Fibroblast of lung (primary cell): ENCODE data around the gene C3orf85. TPM values are rescaled to one million over a fixed set of nuclear protein-coding genes. Genes with fewer than 3 reads are reported as not detected.

Experiments used
- DNase-seq, 2 donors: peaks; one replicate each; pipeline versions ENCODE4 v3.0.0 to v3.0.0-alpha.2; 2010; ENCODE audit warnings: low read depth in 2 of 2
- H2AFZ ChIP-seq: 2 replicates; pipeline ENCODE4 v1.5.1; 2012; ENCODE audit warnings: low read length, control low read depth, inconsistent platforms
- H3K27ac ChIP-seq: 2 replicates; pipeline ENCODE4 v1.5.1; 2011; ENCODE audit warnings: low read length, control low read depth; ENCODE audit not compliant: insufficient read depth
- H3K27me3 ChIP-seq: 2 replicates; pipeline ENCODE4 v1.5.1; 2011; ENCODE audit warnings: mild to moderate bottlenecking, low read length; ENCODE audit not compliant: control insufficient read depth, insufficient read depth
- H3K36me3 ChIP-seq: 2 replicates; pipeline ENCODE4 v1.5.1; 2011; ENCODE audit warnings: low read length; ENCODE audit not compliant: control insufficient read depth, insufficient read depth
- H3K4me1 ChIP-seq: 2 replicates; pipeline ENCODE4 v1.5.1; 2011; ENCODE audit warnings: low read length; ENCODE audit not compliant: control insufficient read depth, insufficient read depth; ENCODE audit errors: extremely low read depth
- H3K4me2 ChIP-seq: 2 replicates; pipeline ENCODE4 v1.5.1; 2011; ENCODE audit warnings: low read length, control low read depth; ENCODE audit not compliant: insufficient read depth; ENCODE audit errors: extremely low read depth
- H3K4me3 ChIP-seq, 4 experiments: fragments of 200-600 bp in 1 of 4; sonication (generic) in 1 of 4; replicated peaks in 1 of 4; 2 replicates each; pipeline ENCODE4 v1.5.1; 2011 to 2016; ENCODE audit warnings: low read length in 4 of 4, low read depth in 3 of 4, mild to moderate bottlenecking in 3 of 4, control low read depth in 2 of 4, inconsistent platforms in 1 of 4, mixed read lengths in 1 of 4; ENCODE audit not compliant: insufficient read depth in 1 of 4; ENCODE audit errors: control extremely low read depth in 1 of 4
- H3K79me2 ChIP-seq: 2 replicates; pipeline ENCODE4 v1.5.1; 2012; ENCODE audit warnings: mild to moderate bottlenecking, low read length, inconsistent platforms; ENCODE audit not compliant: control insufficient read depth, insufficient read depth
- H3K9ac ChIP-seq: 2 replicates; pipeline ENCODE4 v1.5.1; 2011; ENCODE audit warnings: mild to moderate bottlenecking, low read length, control low read depth; ENCODE audit not compliant: insufficient read depth
- H3K9me3 ChIP-seq: 2 replicates; pipeline ENCODE4 v1.5.1; 2012; ENCODE audit warnings: low read depth, low read length; ENCODE audit not compliant: control insufficient read depth, insufficient read depth
- H4K20me1 ChIP-seq: 2 replicates; pipeline ENCODE4 v1.5.1; 2011; ENCODE audit warnings: low read length; ENCODE audit not compliant: control insufficient read depth, insufficient read depth; ENCODE audit errors: extremely low read depth
- CTCF ChIP-seq, 2 donors: IDR thresholded peaks in 1 of 2; conservative IDR thresholded peaks in 1 of 2; 1 replicate in 1 of 2; 2 replicates in 1 of 2; pipeline ENCODE4 v1.5.1; 2011 to 2012; ENCODE audit warnings: low read length in 2 of 2, control low read depth in 1 of 2, inconsistent platforms in 1 of 2, low read depth in 1 of 2, mild to moderate bottlenecking in 1 of 2
- EZH2 ChIP-seq: IDR thresholded peaks from 2 replicates; pipeline ENCODE4 v1.5.1; 2012; ENCODE audit warnings: low read length, control low read depth, mild to moderate bottlenecking; ENCODE audit errors: missing control alignments
- polyA plus RNA-seq, 2 donors: library from polyadenylated mRNA; depleted of rRNA in 1 of 2; stranded (reverse) in 1 of 2; unstranded in 1 of 2; fragments of >200 nt; gene quantifications; 2 replicates each; pipeline ENCODE4 v1.2.1, GENCODE V29; 2011 to 2012; ENCODE audit warnings: missing spikeins in 1 of 2
- total RNA-seq: library from RNA; depleted of rRNA; stranded (reverse); fragments of >200 nt; gene quantifications from 2 replicates; pipeline ENCODE4 v1.2.1, GENCODE V29; 2014

Gene C3orf85
- total and polyA plus RNA-seq, 2 donors (not counting 1 experiment from before 2014, with no cell fraction given): not detected

DNA sequence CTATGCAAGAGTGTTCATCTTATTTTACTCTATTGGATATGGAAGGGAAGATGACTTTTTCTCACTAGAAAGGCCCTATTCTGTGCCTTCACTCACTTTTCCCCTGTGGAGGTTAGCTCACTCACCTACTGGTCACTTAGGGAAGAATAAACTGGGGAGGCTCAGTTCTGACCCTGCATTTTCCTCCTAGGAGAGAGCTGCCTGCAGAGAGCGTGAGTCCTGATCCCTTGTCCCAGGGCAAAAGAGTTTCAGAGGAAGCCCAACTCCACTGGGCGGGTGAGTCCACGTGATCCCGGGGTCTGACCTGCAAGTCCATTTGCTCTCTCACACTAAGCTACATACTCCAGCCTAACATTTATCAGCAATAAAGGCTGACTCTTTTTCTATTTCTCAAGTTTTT, 26.9 kb upstream of the C3orf85 start:
- no peak for DNase-seq
- H4K20me1 ChIP-seq: no peaks in the 10 kb centered on the region
- H3K4me1 ChIP-seq: no peaks in the 10 kb centered on the region
- H3K27me3 ChIP-seq: no peaks in the 10 kb centered on the region
- H3K36me3 ChIP-seq: no peaks in the 10 kb centered on the region
- no peak overlapping the region for H3K4me2 ChIP-seq
- no peaks in the 10 kb centered on the region for H3K9me3 ChIP-seq
- TF ChIP-seq CTCF (conservative IDR thresholded peaks at IDR 0.05 in 1 of 2, IDR thresholded peaks at IDR 0.05 in 1 of 2; ENCODE audit: low read depth in 1 of 2, low read length in 2 of 2) (no peak), EZH2 (no peak)
- no peak overlapping the region for H2AFZ ChIP-seq
- H3K4me3 ChIP-seq: no peak overlapping the region
- H3K9ac ChIP-seq: no peak overlapping the region
- H3K27ac ChIP-seq: no peak overlapping the region
- no peaks in the 10 kb centered on the region for H3K79me2 ChIP-seq

GRCh38 chr3:109112946-109113760, 23.4 kb upstream of the C3orf85 start:
- H3K9me3 ChIP-seq: no peaks in the 10 kb centered on the region
- TF ChIP-seq CTCF (conservative IDR thresholded peaks at IDR 0.05 in 1 of 2, IDR thresholded peaks at IDR 0.05 in 1 of 2; ENCODE audit: low read depth in 1 of 2, low read length in 2 of 2) (no peak), EZH2 (no peak)
- no peaks in the 10 kb centered on the region for H4K20me1 ChIP-seq
- H3K27me3 ChIP-seq: no peaks in the 10 kb centered on the region
- H3K9ac ChIP-seq: no peak overlapping the region
- DNase-seq: no peak
- no peaks in the 10 kb centered on the region for H3K79me2 ChIP-seq
- no peaks in the 10 kb centered on the region for H3K36me3 ChIP-seq
- no peak overlapping the region for H2AFZ ChIP-seq
- no peak overlapping the region for H3K27ac ChIP-seq
- no peak overlapping the region for H3K4me2 ChIP-seq
- H3K4me3 ChIP-seq: no peak overlapping the region
- no peaks in the 10 kb centered on the region for H3K4me1 ChIP-seq

DNA sequence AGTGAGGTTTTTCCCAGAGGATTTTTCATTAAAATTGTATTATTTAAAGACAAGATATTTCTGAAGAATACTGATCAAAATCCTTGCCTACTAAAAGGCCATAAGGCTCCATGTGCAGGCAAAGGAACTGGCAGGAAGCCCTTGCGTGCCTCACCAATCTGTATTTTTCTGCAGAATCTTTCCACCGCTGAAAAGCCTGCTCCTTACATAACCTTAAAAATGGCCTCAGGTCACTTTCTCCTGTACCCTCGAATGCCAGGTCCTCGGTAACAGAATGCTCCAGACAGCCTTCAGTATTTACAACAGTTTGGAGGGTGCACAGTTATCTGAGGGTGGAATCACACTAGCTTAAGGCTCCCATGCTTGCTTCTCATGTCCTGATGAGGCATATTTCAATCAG, 21.8 kb upstream of the C3orf85 start:
- Histone ChIP-seq H4K20me1 (no peaks in the 10 kb centered on the region), H3K4me3 (no peak overlapping the region), H3K27me3 (no peaks in the 10 kb centered on the region), H3K4me1 (no peaks in the 10 kb centered on the region), H3K36me3 (no peaks in the 10 kb centered on the region), H3K9me3 (no peaks in the 10 kb centered on the region), H2AFZ (no peak overlapping the region), H3K4me2 (no peak overlapping the region), H3K27ac (no peak overlapping the region), H3K79me2 (no peaks in the 10 kb centered on the region), H3K9ac (no peak overlapping the region)
- DNase-seq: no peak
- TF ChIP-seq CTCF (conservative IDR thresholded peaks at IDR 0.05 in 1 of 2, IDR thresholded peaks at IDR 0.05 in 1 of 2; ENCODE audit: low read depth in 1 of 2, low read length in 2 of 2): no peak
- no peak for TF ChIP-seq EZH2
